Measurements from ENCODE around the gene NUDT21. TPM values are rescaled to one million over a fixed set of nuclear protein-coding genes. Genes with fewer than 3 reads are reported as not detected.

The NUDT21 gene
- total RNA-seq, 2 donors from 2014 or later: 43.5 to 52.3 TPM

GRCh38 chr16:56479469-56479868 is 28.3 kb upstream of the NUDT21 start:
- H3K27ac ChIP-seq: no peak overlapping the region
- no peaks in the 10 kb centered on the region for H3K27me3 ChIP-seq (replicated peaks; ENCODE audit: insufficient read depth)
- ATAC-seq (ENCODE audit: insufficient number of reproducible peaks, low FRiP score, low read depth) (no peak), DNase-seq (ENCODE audit: low spot score) (no peak)
- no peaks in the 10 kb centered on the region for H3K9me3 ChIP-seq
- peaks cover 0 to 3% of the 10 kb centered on the region in 2 donors for H3K4me1 ChIP-seq (ENCODE audit: control insufficient read depth in 1 of 2, low read depth in 2 of 2)
- TF ChIP-seq CTCF (IDR thresholded peaks at IDR 0.05): no peak
- no peak overlapping the region for H3K4me3 ChIP-seq
- peaks cover 46% of the 10 kb centered on the region for H3K36me3 ChIP-seq

- no peak overlapping the region for H3K27ac ChIP-seq
- no peak for TF ChIP-seq CTCF (IDR thresholded peaks at IDR 0.05)
- H3K4me3 ChIP-seq: no peak overlapping the region
- no peaks in the 10 kb centered on the region for H3K9me3 ChIP-seq
- no peaks in the 10 kb centered on the region for H3K27me3 ChIP-seq (replicated peaks; ENCODE audit: insufficient read depth)
- DNase-seq (ENCODE audit: low spot score) (no peak), ATAC-seq (ENCODE audit: insufficient number of reproducible peaks, low FRiP score, low read depth) (no peak)
- peaks cover 47% of the 10 kb centered on the region for H3K36me3 ChIP-seq
- H3K4me1 ChIP-seq (ENCODE audit: control insufficient read depth in 1 of 2, low read depth in 2 of 2): peaks cover 0 to 3% of the 10 kb centered on the region in 2 donors
These were observed 27.3 kb upstream of the NUDT21 start for GRCh38 chr16:56478281-56479049.

GRCh38 chr16:56477096-56477878 is 26.2 kb upstream of the NUDT21 start:
- DNase-seq (ENCODE audit: low spot score): peak; percentile 8
- no peak for ATAC-seq (ENCODE audit: insufficient number of reproducible peaks, low FRiP score, low read depth)
- Histone ChIP-seq H3K27ac (peak overlapping the region in 1 of 2 donors; percentile 37), H3K36me3 (peaks cover 50% of the 10 kb centered on the region), H3K4me1 (ENCODE audit: control insufficient read depth in 1 of 2, low read depth in 2 of 2) (peaks cover 0 to 3% of the 10 kb centered on the region in 2 donors), H3K4me3 (no peak overlapping the region), H3K27me3 (replicated peaks; ENCODE audit: insufficient read depth) (no peaks in the 10 kb centered on the region), H3K9me3 (no peaks in the 10 kb centered on the region)
- no peak for TF ChIP-seq CTCF (IDR thresholded peaks at IDR 0.05)

GRCh38 chr16:56475201-56475600 is 24.1 kb upstream of the NUDT21 start:
- peaks cover 67% of the 10 kb centered on the region for H3K36me3 ChIP-seq
- ATAC-seq (ENCODE audit: insufficient number of reproducible peaks, low FRiP score, low read depth): no peak
- no peak overlapping the region for H3K27ac ChIP-seq

More at GRCh38 chr16:56475201-56475600, 24.1 kb upstream of the NUDT21 start:
- no peak for DNase-seq (ENCODE audit: low spot score)
- H3K4me1 ChIP-seq (ENCODE audit: control insufficient read depth in 1 of 2, low read depth in 2 of 2): peaks cover 0 to 3% of the 10 kb centered on the region in 2 donors
- TF ChIP-seq CTCF (IDR thresholded peaks at IDR 0.05): no peak
- no peak overlapping the region for H3K4me3 ChIP-seq
- no peaks in the 10 kb centered on the region for H3K9me3 ChIP-seq
- no peaks in the 10 kb centered on the region for H3K27me3 ChIP-seq (replicated peaks; ENCODE audit: insufficient read depth)

Data from thoracic aorta (tissue), 2 donors.